CD4-positive, alpha-beta T cell (primary cell): ENCODE results near the gene PYDC1. TPM values are rescaled to one million over a fixed set of nuclear protein-coding genes. Genes with fewer than 3 reads are reported as not detected.

Experiments
- ATAC-seq: fragments of 200-7000 bp; cut with Tn5 transposase; one replicate; pipeline ENCODE4 v1.10.0; 2022; ENCODE audit warnings: mild to moderate bottlenecking; ENCODE audit not compliant: poor library complexity
- CTCF ChIA-PET: fragments of 350-600 bp; sonication (Branson Sonifier 250); formaldehyde crosslinking; loops from one replicate; lab custom pipeline; 2021; ENCODE audit warnings: antibody characterized with exemption, inconsistent platforms; lab: Charles Lee
- POLR2A ChIA-PET: fragments of 350-600 bp; sonication (Branson Sonifier 250); formaldehyde crosslinking; loops from one replicate; lab custom pipeline; 2021; ENCODE audit warnings: antibody characterized with exemption, inconsistent platforms; lab: Charles Lee
- DNase-seq, 14 experiments: peaks; one replicate each; pipeline ENCODE4 v3.0.0-alpha.2; 2013 to 2020; ENCODE audit warnings: mixed read lengths in 2 of 14
- H3K27ac ChIP-seq, 2 donors: one replicate each; pipeline versions ENCODE4 v1.5.1 to v1.7.0; 2013; ENCODE audit warnings: low read length in 2 of 2, low read depth in 1 of 2, mild to moderate bottlenecking in 1 of 2
- H3K27me3 ChIP-seq, 2 experiments: 1 replicate in 1 of 2; 2 replicates in 1 of 2; pipeline versions ENCODE4 v1.6.1 to v1.7.0; 2013; ENCODE audit warnings: low read length in 2 of 2, control low read depth in 1 of 2, mild to moderate bottlenecking in 1 of 2, moderate library complexity in 1 of 2; ENCODE audit not compliant: insufficient read depth in 2 of 2, control insufficient read depth in 1 of 2
- H3K36me3 ChIP-seq: one replicate; pipeline ENCODE4 v1.6.1; 2013; ENCODE audit warnings: low read length, control low read depth; ENCODE audit not compliant: insufficient read depth
- H3K4me1 ChIP-seq: one replicate; pipeline ENCODE4 v1.6.1; 2013; ENCODE audit warnings: low read length, control low read depth; ENCODE audit not compliant: insufficient read depth
- H3K4me3 ChIP-seq: one replicate; pipeline ENCODE4 v1.5.1; 2013; ENCODE audit warnings: mild to moderate bottlenecking, low read length, moderate library complexity
- H3K9me3 ChIP-seq, 2 experiments: 1 replicate in 1 of 2; 2 replicates in 1 of 2; pipeline versions ENCODE4 v1.6.1 to v1.7.0; 2013; ENCODE audit warnings: low read length in 2 of 2, mild to moderate bottlenecking in 2 of 2, control low read depth in 1 of 2, moderate library complexity in 1 of 2; ENCODE audit not compliant: control insufficient read depth in 1 of 2, insufficient read depth in 1 of 2
- H3K27ac Mint-ChIP-seq: one replicate; pipeline ENCODE4 v1.8.0; 2020; ENCODE audit warnings: mixed read lengths
- H3K27me3 Mint-ChIP-seq: one replicate; pipeline ENCODE4 v1.8.0; 2021; ENCODE audit warnings: mixed read lengths
- H3K36me3 Mint-ChIP-seq: one replicate; pipeline ENCODE4 v1.8.0; 2021; ENCODE audit warnings: low read depth, mixed read lengths
- H3K4me1 Mint-ChIP-seq: one replicate; pipeline ENCODE4 v1.8.0; 2021; ENCODE audit warnings: low read depth, mixed read lengths
- H3K4me3 Mint-ChIP-seq: one replicate; pipeline ENCODE4 v1.8.0; 2020; ENCODE audit warnings: mild to moderate bottlenecking, mixed read lengths
- H3K9me3 Mint-ChIP-seq: one replicate; pipeline ENCODE4 v1.8.0; 2020; ENCODE audit warnings: mixed read lengths
- intact Hi-C, 2 experiments: fragments of 100-400 bp; cut with DNase I in 1 of 2; cut with micrococcal nuclease in 1 of 2; formaldehyde crosslinking; loops; one replicate each; pipeline versions ENCODE4 v1.15.1 to v1.9.0; 2023 to 2025; cut with DNase I, micrococcal nuclease
- total RNA-seq, 174 experiments: library from RNA in 2 of 174; stranded (reverse) in 2 of 174; gene quantifications; one replicate each; pipeline ENCODE4 v1.2.3 and lab custom pipeline; 2021 to 2026
- TF ChIP-seq, protein P1 (sequence below): fragments of 200-600 bp; IDR thresholded peaks from one replicate; pipeline ENCODE4 v1.8.0; 2022; ENCODE audit warnings: antibody characterized with exemption, mild to moderate bottlenecking

The PYDC1 gene
- total RNA-seq, 2 experiments from 2014 or later = not detected

DNA sequence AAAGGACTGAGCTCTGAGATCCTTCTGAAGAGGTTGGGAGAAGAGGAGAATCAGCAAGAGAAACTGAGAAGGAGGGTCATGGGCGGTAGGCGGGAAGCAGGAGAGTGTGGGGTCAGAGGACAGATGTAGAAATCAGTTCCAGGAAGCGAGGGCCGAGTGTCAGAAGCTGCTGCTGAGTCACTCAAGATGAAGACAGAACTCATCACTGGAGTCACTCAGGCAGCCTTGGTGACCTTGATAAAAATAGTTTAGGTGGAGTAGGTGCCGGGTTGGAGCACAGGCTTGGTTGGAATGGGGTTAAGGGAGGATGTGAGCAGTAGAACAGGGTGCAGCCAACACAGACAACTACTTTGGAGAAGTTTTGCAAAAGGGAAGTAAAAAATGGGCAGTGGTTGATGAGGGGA, 36.7 kb upstream of the PYDC1 start:
- intact Hi-C loops = no loop called here
- Histone ChIP-seq H3K4me1 (peaks cover 6% of the 10 kb centered on the region), H3K36me3 (no peaks in the 10 kb centered on the region), H3K27me3 (no peaks in the 10 kb centered on the region), H3K9me3 (no peaks in the 10 kb centered on the region), H3K27ac (no peak overlapping the region), H3K4me3 (no peak overlapping the region)
- no peaks in the 10 kb centered on the region for H3K4me1 Mint-ChIP-seq
- POLR2A ChIA-PET = no interaction called here
- ATAC-seq (no peak), DNase-seq (peak in 3 of 14 experiments; percentile 33 to 62 (median 53))
- H3K36me3 Mint-ChIP-seq = no peaks in the 10 kb centered on the region
- no peaks in the 10 kb centered on the region for H3K27me3 Mint-ChIP-seq
- CTCF ChIA-PET = no interaction called here
- no peak overlapping the region for H3K27ac Mint-ChIP-seq
- TF ChIP-seq, protein P1, sequence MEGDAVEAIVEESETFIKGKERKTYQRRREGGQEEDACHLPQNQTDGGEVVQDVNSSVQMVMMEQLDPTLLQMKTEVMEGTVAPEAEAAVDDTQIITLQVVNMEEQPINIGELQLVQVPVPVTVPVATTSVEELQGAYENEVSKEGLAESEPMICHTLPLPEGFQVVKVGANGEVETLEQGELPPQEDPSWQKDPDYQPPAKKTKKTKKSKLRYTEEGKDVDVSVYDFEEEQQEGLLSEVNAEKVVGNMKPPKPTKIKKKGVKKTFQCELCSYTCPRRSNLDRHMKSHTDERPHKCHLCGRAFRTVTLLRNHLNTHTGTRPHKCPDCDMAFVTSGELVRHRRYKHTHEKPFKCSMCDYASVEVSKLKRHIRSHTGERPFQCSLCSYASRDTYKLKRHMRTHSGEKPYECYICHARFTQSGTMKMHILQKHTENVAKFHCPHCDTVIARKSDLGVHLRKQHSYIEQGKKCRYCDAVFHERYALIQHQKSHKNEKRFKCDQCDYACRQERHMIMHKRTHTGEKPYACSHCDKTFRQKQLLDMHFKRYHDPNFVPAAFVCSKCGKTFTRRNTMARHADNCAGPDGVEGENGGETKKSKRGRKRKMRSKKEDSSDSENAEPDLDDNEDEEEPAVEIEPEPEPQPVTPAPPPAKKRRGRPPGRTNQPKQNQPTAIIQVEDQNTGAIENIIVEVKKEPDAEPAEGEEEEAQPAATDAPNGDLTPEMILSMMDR = no peak
- no peaks in the 10 kb centered on the region for H3K9me3 Mint-ChIP-seq
- H3K4me3 Mint-ChIP-seq = no peak overlapping the region

DNA sequence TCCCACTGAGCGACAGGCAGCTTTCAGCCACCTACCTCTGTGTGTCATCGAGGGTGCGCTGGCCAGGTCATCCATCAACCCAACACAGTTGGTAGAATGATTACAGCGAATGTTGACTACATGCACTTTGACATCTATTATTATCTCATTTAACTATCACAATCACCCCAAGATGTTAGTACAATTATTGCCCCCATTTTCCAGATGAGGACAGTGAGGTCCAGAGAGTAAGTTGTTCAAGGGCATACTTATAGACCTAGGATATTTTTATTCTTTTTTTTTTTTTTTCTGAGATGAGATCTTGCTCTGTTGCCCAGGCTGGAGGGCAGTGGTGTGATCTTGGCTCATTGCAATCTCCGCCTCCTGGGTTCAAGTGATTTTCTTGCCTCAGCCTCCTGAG, 34.5 kb upstream of the PYDC1 start:
- Mint-ChIP-seq H3K36me3 (no peaks in the 10 kb centered on the region), H3K9me3 (no peaks in the 10 kb centered on the region), H3K27me3 (no peaks in the 10 kb centered on the region), H3K4me3 (no peak overlapping the region), H3K4me1 (no peaks in the 10 kb centered on the region), H3K27ac (no peak overlapping the region)
- Histone ChIP-seq H3K27ac (no peak overlapping the region), H3K27me3 (no peaks in the 10 kb centered on the region), H3K9me3 (no peaks in the 10 kb centered on the region), H3K4me3 (no peak overlapping the region), H3K36me3 (no peaks in the 10 kb centered on the region), H3K4me1 (peaks cover 6% of the 10 kb centered on the region)
- ATAC-seq (no peak), DNase-seq (no peak)
- CTCF ChIA-PET = no interaction called here
- POLR2A ChIA-PET = no interaction called here
- intact Hi-C loops = no loop called here
- TF ChIP-seq, protein P1 = no peak

DNA sequence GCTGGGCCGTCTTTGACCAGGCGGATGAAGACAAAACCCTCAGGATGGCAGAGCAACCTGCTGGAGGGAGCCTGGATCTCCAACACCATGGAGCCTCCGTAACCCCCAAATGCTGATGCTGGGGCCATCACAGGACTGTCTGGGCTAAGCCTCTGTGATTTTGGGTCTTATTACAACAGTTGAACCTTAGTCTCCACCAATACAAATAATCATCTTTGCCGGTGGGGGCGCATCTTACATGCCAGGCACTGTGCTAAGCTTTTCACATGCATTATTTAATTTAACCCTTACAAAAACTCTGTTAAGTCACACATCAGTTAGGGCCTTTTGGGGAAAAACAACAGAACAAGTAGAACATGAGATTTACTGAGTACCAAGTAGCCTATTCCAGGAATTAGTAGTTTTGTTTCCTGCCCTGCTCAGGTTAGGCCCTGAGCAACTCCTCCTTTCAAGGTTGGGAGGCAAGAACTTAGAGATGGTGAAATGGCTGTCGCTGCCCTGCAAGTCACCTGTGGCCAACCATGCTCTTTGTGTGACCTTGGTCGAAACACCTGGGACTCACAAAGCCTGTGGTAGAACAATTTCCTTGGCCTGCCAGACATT, 33.9 kb upstream of the PYDC1 start:
- TF ChIP-seq, protein P1 = no peak
- no peaks in the 10 kb centered on the region for H3K9me3 Mint-ChIP-seq
- intact Hi-C loops = no loop called here
- ChIA-PET POLR2A (no interaction called here), CTCF (no interaction called here)
- H3K27ac Mint-ChIP-seq = no peak overlapping the region
- Histone ChIP-seq H3K4me3 (no peak overlapping the region), H3K36me3 (no peaks in the 10 kb centered on the region), H3K4me1 (peaks cover 6% of the 10 kb centered on the region), H3K27ac (no peak overlapping the region), H3K9me3 (no peaks in the 10 kb centered on the region), H3K27me3 (no peaks in the 10 kb centered on the region)
- H3K4me3 Mint-ChIP-seq = no peak overlapping the region
- no peaks in the 10 kb centered on the region for H3K36me3 Mint-ChIP-seq
- ATAC-seq (no peak), DNase-seq (no peak)
- no peaks in the 10 kb centered on the region for H3K4me1 Mint-ChIP-seq
- no peaks in the 10 kb centered on the region for H3K27me3 Mint-ChIP-seq
